Measurements from ENCODE around the gene CCM2.
A peak's percentile ranks its signal among the peaks of the same experiment; 100 is the strongest.

Gene CCM2

GRCh38 chr7:45000093-45001032 lies at the start of gene CCM2:
TSS of gene CCM2 (plus strand) at chr7:45000201. CDS start at chr7:45000334, 133 bp downstream.
- no peak for DNase-seq

- no peak for DNase-seq
Observed at GRCh38 chr7:44953156-44953555, 46.8 kb upstream of the CCM2 start.

- DNase-seq = no peak
Observed at GRCh38 chr7:44955733-44956132, 44.3 kb upstream of the CCM2 start.

- DNase-seq = no peak
Observed at GRCh38 chr7:44956157-44956766, 43.7 kb upstream of the CCM2 start.

- DNase-seq = no peak
Observed at GRCh38 chr7:44958645-44959344, 41.2 kb upstream of the CCM2 start.

- DNase-seq = no peak
Observed at GRCh38 chr7:44959433-44959951, 40.5 kb upstream of the CCM2 start.

GRCh38 chr7:44960011-44960580 lies 39.9 kb upstream of the CCM2 start:
- DNase-seq = no peak

- no peak for DNase-seq
Observed at GRCh38 chr7:44961844-44962482, 38.0 kb upstream of the CCM2 start.

GRCh38 chr7:44962483-44963251 lies 37.3 kb upstream of the CCM2 start:
- DNase-seq = peak; percentile 5

GRCh38 chr7:44963364-44964290 lies 36.4 kb upstream of the CCM2 start:
- DNase-seq = peak; percentile 5

GRCh38 chr7:44964384-44964830 lies 35.6 kb upstream of the CCM2 start:
- DNase-seq = peak; percentile 32

- DNase-seq = no peak
Observed at GRCh38 chr7:44964831-44965440, 35.1 kb upstream of the CCM2 start.

GRCh38 chr7:44965441-44965903 lies 34.5 kb upstream of the CCM2 start:
- DNase-seq = peak; percentile 3

GRCh38 chr7:44965937-44966730 lies 33.9 kb upstream of the CCM2 start:
- DNase-seq = peak; percentile 13

GRCh38 chr7:44966731-44967538 lies 33.1 kb upstream of the CCM2 start:
- peak; percentile 5 for DNase-seq

- DNase-seq = peak; percentile 8
Observed at GRCh38 chr7:44967571-44968446, 32.2 kb upstream of the CCM2 start.

Measured in stimulated activated CD4-positive, alpha-beta T cell treated with anti-CD3 and anti-CD28 coated beads, Interleukin-1b, Interleukin-23, amount 100 ng/mL, for 48 hours (primary cell).